Nephron progenitor cell (in vitro differentiated cells): Measurements from ENCODE around the gene NAA20.
A peak's percentile ranks its signal among the peaks of the same experiment; 100 is the strongest.

Experiments
- DNase-seq: peaks from one replicate; pipeline ENCODE4 v3.0.0; 2021
- H3K27ac Mint-ChIP-seq: 2 replicates; pipeline ENCODE4 v1.8.0; 2021; ENCODE audit warnings: mild to moderate bottlenecking, moderate library complexity, mixed read lengths
- H3K27me3 Mint-ChIP-seq: 2 replicates; pipeline ENCODE4 v1.8.0; 2021; ENCODE audit warnings: mild to moderate bottlenecking, low read depth, mixed read lengths; ENCODE audit not compliant: poor library complexity
- H3K36me3 Mint-ChIP-seq: 2 replicates; pipeline ENCODE4 v1.8.0; 2021; ENCODE audit warnings: low read depth, mixed read lengths
- H3K4me1 Mint-ChIP-seq: 2 replicates; pipeline ENCODE4 v1.8.0; 2021; ENCODE audit warnings: mixed read lengths
- H3K4me3 Mint-ChIP-seq: 2 replicates; pipeline ENCODE4 v1.8.0; 2021; ENCODE audit warnings: mild to moderate bottlenecking, moderate library complexity, mixed read lengths
- H3K9me3 Mint-ChIP-seq: 2 replicates; pipeline ENCODE4 v1.8.0; 2021; ENCODE audit warnings: mild to moderate bottlenecking, moderate library complexity, mixed read lengths
- TF ChIP-seq, protein P1 (sequence below): fragments of 200-600 bp; sonication (generic); IDR thresholded peaks from 2 replicates; pipeline ENCODE4 v1.5.0; 2021; ENCODE audit warnings: antibody characterized with exemption

The NAA20 gene

GRCh38 chr20:20038586-20038985 is 21.4 kb downstream of the NAA20 start:
- TF ChIP-seq, protein P1, sequence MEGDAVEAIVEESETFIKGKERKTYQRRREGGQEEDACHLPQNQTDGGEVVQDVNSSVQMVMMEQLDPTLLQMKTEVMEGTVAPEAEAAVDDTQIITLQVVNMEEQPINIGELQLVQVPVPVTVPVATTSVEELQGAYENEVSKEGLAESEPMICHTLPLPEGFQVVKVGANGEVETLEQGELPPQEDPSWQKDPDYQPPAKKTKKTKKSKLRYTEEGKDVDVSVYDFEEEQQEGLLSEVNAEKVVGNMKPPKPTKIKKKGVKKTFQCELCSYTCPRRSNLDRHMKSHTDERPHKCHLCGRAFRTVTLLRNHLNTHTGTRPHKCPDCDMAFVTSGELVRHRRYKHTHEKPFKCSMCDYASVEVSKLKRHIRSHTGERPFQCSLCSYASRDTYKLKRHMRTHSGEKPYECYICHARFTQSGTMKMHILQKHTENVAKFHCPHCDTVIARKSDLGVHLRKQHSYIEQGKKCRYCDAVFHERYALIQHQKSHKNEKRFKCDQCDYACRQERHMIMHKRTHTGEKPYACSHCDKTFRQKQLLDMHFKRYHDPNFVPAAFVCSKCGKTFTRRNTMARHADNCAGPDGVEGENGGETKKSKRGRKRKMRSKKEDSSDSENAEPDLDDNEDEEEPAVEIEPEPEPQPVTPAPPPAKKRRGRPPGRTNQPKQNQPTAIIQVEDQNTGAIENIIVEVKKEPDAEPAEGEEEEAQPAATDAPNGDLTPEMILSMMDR: no peak
- Mint-ChIP-seq H3K27me3 (no peaks in the 10 kb centered on the region), H3K4me1 (no peaks in the 10 kb centered on the region), H3K9me3 (no peaks in the 10 kb centered on the region), H3K27ac (no peak overlapping the region), H3K36me3 (peaks cover 61% of the 10 kb centered on the region), H3K4me3 (no peak overlapping the region)
- no peak for DNase-seq

DNA sequence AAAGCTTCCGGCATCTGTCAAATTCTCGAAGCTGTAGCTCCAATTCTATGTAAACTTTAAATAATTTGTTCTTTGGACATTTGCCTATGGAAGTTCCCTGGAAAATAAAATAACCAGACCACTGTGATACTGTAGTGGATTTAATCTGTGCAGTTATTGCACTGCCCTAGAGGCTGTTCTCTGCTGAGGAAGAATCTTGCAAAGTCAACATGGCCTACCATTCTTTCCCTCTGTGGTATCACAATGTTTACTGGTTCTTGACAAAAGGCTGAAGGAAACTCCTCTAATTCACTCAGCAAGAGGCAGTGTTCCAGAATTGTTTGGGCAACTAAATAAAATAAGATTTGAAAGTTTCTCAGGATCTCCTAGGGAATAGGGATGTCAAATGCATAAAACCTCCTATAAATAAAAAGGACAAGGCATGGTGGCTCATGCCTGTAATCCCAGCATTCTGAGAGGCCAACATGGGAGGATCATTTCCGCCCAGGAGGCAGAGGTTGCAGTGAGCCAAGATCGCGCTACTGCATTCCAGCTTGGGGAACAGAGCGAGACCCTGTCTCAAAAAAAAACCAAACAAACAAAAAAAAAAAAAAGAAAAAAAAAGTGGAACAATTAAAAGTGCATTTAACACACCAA is 22.7 kb downstream of the NAA20 start:
- H3K4me1 Mint-ChIP-seq: no peaks in the 10 kb centered on the region
- no peaks in the 10 kb centered on the region for H3K27me3 Mint-ChIP-seq
- H3K9me3 Mint-ChIP-seq: no peaks in the 10 kb centered on the region
- H3K4me3 Mint-ChIP-seq: no peak overlapping the region
- H3K36me3 Mint-ChIP-seq: peaks cover 73% of the 10 kb centered on the region
- H3K27ac Mint-ChIP-seq: no peak overlapping the region
- DNase-seq: no peak
- TF ChIP-seq, protein P1: no peak

- H3K4me1 Mint-ChIP-seq: peaks cover 15% of the 10 kb centered on the region
- peak overlapping the region; percentile 100 for H3K4me3 Mint-ChIP-seq
- DNase-seq: no peak
- peak overlapping the region; percentile 99 for H3K27ac Mint-ChIP-seq
- H3K9me3 Mint-ChIP-seq: no peaks in the 10 kb centered on the region
- H3K27me3 Mint-ChIP-seq: peaks cover 16% of the 10 kb centered on the region
- H3K36me3 Mint-ChIP-seq: peaks cover 31% of the 10 kb centered on the region
- TF ChIP-seq, protein P1: no peak
Observed at GRCh38 chr20:20051767-20052073, 34.6 kb downstream of the NAA20 start.

- H3K4me3 Mint-ChIP-seq: peak within 1 kb of the TSS; percentile 100
- DNase-seq: peak; percentile 96
- TF ChIP-seq, protein P1: no peak
- H3K27me3 Mint-ChIP-seq: peaks cover 16% of the 10 kb centered on the region
- H3K4me1 Mint-ChIP-seq: peaks cover 15% of the 10 kb centered on the region
- H3K27ac Mint-ChIP-seq: peak within 1 kb of the TSS; percentile 99
- H3K36me3 Mint-ChIP-seq: peaks cover 28% of the 10 kb centered on the region
- H3K9me3 Mint-ChIP-seq: no peaks in the 10 kb centered on the region
Observed at GRCh38 chr20:20052074-20052970, 35.2 kb downstream of the NAA20 start, which contains the start of the genes CFAP61 and CRNKL1. Gene CFAP61, plus strand, starts transcription at chr20:20052532. Its CDS starts 4,122 bp downstream, at chr20:20056654. Gene CRNKL1, minus strand, starts transcription at chr20:20052466. Its CDS starts 124 bp downstream, at chr20:20052342.

DNA sequence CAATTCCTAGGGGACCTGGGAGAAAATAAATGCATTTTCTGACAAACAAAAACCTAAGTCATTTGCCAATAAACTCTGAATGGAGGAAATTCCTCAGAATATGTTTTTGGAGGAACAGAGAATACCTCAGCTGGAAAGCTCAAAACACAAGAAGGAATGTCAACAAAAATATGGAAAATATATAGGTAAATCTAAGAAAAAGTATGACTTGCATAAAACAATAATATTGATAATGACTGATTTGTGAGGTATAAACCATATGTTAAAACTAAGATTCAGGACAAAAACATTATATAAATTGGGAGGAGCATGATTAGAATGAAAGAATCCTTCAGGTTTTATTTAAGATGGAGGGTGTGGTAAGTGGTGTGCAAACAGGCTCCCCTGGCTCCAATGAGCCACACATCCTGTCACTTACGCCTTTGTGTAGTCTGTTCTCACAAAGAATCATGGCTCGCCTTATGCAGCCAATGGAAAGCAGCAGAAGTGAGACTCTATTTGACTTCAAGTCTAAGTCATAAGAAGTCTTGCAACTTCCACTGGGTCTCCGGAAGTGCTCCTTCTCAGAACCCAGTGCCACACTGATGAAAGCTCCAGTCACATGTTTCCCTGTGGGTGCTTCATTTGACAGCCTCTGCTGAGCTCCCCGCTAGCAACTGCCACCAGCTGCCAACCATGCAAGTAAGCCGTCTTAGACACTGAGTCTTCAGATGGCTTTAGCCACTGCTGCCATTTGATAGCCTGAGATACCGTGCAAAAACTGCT is 43.3 kb downstream of the NAA20 start:
- Mint-ChIP-seq H3K27ac (no peak overlapping the region), H3K27me3 (peaks cover 31% of the 10 kb centered on the region), H3K9me3 (no peaks in the 10 kb centered on the region), H3K4me1 (no peaks in the 10 kb centered on the region), H3K4me3 (no peak overlapping the region), H3K36me3 (no peaks in the 10 kb centered on the region)
- DNase-seq: no peak
- TF ChIP-seq, protein P1: no peak
